WERI-Rb-1 (cell line): Measurements from ENCODE around the gene FGF22.

ENCODE experiments used
- DNase-seq: peaks from one replicate; pipeline ENCODE4 v3.0.0-alpha.2; 2020
- H3K27ac ChIP-seq: fragments of 250-450 bp; sonication (Bioruptor Pico); 2 replicates; pipeline ENCODE4 v1.5.1; 2020; ENCODE audit warnings: mild to moderate bottlenecking, moderate library complexity
- H3K27me3 ChIP-seq: fragments of 250-450 bp; sonication (Bioruptor Pico); 2 replicates; pipeline ENCODE4 v1.5.1; 2021; ENCODE audit warnings: mild to moderate bottlenecking, low read depth, moderate library complexity; ENCODE audit not compliant: insufficient read depth, severe bottlenecking
- H3K36me3 ChIP-seq: fragments of 250-450 bp; sonication (Bioruptor Pico); 2 replicates; pipeline ENCODE4 v1.5.1; 2020; ENCODE audit warnings: mild to moderate bottlenecking, moderate library complexity
- H3K4me3 ChIP-seq: 2 replicates; pipeline ENCODE4 v1.5.1; 2011; ENCODE audit warnings: low read depth, mild to moderate bottlenecking, control low read depth, low read length
- H3K9me3 ChIP-seq: fragments of 250-450 bp; sonication (Bioruptor Pico); 2 replicates; pipeline ENCODE4 v1.5.1; 2021; ENCODE audit warnings: mild to moderate bottlenecking, moderate library complexity; ENCODE audit not compliant: severe bottlenecking
- TF ChIP-seq, protein P1 (sequence below): IDR thresholded peaks from 2 replicates; pipeline ENCODE4 v1.5.1; 2011; ENCODE audit warnings: low read depth, mild to moderate bottlenecking, control low read depth, inconsistent platforms, low read length

Gene FGF22

DNA sequence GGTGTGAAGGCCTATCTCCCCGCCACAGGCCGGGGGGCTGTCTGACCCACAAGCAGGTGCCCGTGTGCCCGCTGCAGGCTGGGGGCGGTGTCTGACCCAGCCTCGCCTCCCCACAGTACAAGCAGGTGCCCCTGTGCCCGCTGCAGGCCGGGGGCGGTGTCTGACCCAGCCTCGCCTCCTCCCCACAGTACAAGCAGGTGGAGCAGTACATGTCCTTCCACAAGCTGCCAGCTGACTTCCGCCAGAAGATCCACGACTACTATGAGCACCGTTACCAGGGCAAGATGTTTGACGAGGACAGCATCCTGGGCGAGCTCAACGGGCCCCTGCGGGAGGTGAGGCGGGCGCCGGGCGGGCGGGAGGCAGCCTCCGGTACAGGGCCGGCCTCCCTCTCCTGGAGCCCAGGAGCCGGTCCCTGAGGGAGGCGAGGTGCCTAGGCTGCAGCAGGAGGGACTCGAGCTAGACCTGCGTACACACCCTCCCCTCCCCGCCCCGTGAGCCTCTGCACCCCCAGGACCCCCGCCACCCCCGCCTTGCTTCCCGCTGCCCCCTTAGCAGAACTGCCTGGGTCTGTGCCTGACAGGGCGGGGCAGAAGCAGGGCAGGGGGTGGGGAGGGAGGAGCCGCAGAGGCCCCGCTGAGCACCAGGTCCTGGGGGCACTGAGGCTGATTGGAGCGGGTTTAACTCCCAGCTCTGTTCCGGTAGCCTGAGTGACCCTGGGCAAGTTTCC lies 29.4 kb upstream of the FGF22 start:
- no peak for DNase-seq
- H3K4me3 ChIP-seq = peak overlapping the region; percentile 15
- H3K27ac ChIP-seq = peak overlapping the region; percentile 91
- H3K27me3 ChIP-seq = no peaks in the 10 kb centered on the region
- TF ChIP-seq, protein P1, sequence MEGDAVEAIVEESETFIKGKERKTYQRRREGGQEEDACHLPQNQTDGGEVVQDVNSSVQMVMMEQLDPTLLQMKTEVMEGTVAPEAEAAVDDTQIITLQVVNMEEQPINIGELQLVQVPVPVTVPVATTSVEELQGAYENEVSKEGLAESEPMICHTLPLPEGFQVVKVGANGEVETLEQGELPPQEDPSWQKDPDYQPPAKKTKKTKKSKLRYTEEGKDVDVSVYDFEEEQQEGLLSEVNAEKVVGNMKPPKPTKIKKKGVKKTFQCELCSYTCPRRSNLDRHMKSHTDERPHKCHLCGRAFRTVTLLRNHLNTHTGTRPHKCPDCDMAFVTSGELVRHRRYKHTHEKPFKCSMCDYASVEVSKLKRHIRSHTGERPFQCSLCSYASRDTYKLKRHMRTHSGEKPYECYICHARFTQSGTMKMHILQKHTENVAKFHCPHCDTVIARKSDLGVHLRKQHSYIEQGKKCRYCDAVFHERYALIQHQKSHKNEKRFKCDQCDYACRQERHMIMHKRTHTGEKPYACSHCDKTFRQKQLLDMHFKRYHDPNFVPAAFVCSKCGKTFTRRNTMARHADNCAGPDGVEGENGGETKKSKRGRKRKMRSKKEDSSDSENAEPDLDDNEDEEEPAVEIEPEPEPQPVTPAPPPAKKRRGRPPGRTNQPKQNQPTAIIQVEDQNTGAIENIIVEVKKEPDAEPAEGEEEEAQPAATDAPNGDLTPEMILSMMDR = no peak
- H3K9me3 ChIP-seq = no peaks in the 10 kb centered on the region
- peaks cover 18% of the 10 kb centered on the region for H3K36me3 ChIP-seq

DNA sequence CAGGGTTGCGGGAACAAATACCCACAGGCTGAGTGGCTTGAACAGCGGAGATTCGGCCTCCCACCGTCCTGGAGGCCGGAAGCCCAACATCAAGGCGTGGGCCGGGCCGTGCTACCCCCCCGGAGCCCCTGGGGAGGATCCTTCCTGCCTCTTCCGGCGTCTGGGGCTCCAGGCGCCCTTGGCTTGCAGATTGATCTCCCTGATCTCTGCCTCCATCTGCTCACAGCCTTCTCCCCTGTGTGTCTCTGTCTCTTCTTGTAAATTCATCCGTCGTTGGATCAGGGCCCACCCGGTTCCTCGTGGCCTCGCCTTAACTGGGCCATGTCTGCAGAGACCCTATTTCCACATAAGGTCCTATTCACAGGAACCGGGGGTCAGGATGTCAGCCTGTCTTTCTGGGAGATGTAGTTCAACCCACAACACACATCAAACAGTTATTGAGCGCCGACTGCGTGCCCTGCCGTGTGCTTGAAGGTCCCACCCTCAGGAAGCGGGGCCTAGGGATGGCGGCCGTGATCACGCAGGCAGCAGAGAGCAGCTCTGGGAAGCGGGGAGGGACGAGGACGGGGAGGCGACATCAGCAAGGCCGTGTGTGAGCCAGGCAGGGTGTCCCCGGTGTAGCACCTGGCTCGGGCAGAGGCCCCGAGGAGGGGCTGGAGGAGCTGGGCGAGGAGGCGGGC lies 28.7 kb upstream of the FGF22 start:
- H3K27ac ChIP-seq = peak overlapping the region; percentile 91
- peak; percentile 90 for DNase-seq
- peak overlapping the region; percentile 15 for H3K4me3 ChIP-seq
- TF ChIP-seq, protein P1 = no peak
- H3K27me3 ChIP-seq = no peaks in the 10 kb centered on the region
- no peaks in the 10 kb centered on the region for H3K9me3 ChIP-seq
- H3K36me3 ChIP-seq = peaks cover 23% of the 10 kb centered on the region

DNA sequence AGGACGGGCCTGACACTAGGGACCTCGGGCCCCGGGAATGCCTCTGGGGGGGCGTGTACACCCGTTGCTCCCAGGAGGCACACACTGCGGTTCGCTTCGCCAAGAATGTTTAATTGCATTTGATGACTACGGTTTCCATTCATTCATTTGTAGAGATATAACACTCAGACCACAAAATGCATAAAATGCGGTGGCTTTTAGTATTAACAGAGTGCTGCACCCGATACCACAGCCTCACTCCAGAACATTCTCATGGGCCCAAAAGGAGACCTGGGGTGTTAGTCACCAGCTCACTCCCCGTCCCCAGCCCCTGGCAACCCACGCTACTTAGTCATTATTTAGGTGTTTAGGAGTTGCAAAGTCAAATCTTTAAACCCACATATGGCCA lies 28.2 kb upstream of the FGF22 start:
- Histone ChIP-seq H3K9me3 (no peaks in the 10 kb centered on the region), H3K27me3 (no peaks in the 10 kb centered on the region), H3K36me3 (peaks cover 23% of the 10 kb centered on the region), H3K4me3 (peak overlapping the region; percentile 15), H3K27ac (peak overlapping the region; percentile 91)
- TF ChIP-seq, protein P1 = no peak
- peak; percentile 38 for DNase-seq

DNA sequence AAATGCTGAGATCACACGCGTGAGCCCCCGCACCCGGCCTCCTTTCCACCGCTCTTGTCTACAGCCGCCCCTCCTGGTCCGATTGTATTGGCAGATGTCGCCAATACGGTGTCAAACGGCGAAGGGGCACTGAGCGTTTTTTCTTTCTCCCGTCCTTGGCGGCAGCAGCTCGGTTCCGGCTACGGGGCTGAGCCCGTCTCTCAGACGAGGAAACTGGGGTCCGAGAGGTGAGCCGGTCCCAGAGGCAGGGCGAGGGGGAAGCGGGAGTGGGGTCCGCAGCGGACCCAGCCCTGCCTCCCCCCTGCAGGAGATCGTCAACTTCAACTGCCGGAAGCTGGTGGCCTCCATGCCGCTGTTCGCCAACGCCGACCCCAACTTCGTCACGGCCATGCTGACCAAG lies 26.7 kb upstream of the FGF22 start:
- H3K27me3 ChIP-seq = no peaks in the 10 kb centered on the region
- no peak overlapping the region for H3K4me3 ChIP-seq
- DNase-seq = no peak
- H3K27ac ChIP-seq = no peak overlapping the region
- no peaks in the 10 kb centered on the region for H3K9me3 ChIP-seq
- TF ChIP-seq, protein P1 = no peak
- H3K36me3 ChIP-seq = peaks cover 23% of the 10 kb centered on the region

DNA sequence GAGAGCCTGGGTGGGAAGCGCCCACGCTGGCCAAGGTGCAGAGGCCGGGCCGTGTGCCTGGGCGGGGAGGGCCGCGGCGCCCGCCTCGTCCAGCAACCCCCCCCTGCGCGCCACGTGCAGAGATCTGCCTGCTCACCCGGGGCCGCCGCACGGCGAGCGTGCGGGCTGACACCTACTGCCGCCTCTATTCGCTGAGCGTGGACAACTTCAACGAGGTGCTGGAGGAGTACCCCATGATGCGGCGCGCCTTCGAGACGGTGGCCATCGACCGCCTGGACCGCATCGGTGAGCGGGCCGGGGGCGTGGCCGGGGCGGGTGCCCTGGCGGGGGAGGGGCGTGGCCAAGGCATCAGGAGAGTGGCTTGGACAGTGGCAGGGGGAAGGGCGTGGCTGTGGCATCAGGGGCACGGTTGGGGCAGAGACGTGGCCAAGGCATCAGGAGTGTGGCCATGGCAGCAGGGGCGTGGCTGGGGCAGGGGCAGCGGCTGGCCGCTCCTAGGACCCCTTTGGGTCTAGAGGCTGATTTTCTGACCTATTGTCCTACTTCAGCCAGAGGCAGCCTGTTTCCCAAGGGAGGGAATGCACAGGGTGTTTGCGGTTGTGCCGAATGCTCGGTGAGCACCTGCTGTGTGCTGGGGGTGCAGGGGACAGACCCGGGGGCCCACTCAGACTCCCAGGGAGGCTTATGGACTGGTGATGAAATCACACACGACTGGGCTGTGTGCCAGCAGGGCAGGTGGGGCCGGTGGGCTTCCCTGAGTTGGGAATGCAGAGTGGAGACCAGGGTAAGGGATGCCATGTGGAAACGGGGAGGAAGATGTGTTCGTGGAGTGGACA lies 25.7 kb upstream of the FGF22 start:
- no peaks in the 10 kb centered on the region for H3K27me3 ChIP-seq
- peaks cover 33% of the 10 kb centered on the region for H3K36me3 ChIP-seq
- no peak for DNase-seq
- no peak overlapping the region for H3K27ac ChIP-seq
- H3K9me3 ChIP-seq = no peaks in the 10 kb centered on the region
- TF ChIP-seq, protein P1 = no peak
- no peak overlapping the region for H3K4me3 ChIP-seq
